Placental pericyte (primary cell): ENCODE measurements around the gene NEU4. TPM values are rescaled to one million over a fixed set of nuclear protein-coding genes. Genes with fewer than 3 reads are reported as not detected.

ENCODE experiments used
- total RNA-seq: library from RNA; depleted of rRNA; stranded (reverse); fragments of >200 nt; gene quantifications from 2 replicates; pipeline ENCODE4 v1.2.3, GENCODE V29; 2012

The NEU4 gene, protein sequence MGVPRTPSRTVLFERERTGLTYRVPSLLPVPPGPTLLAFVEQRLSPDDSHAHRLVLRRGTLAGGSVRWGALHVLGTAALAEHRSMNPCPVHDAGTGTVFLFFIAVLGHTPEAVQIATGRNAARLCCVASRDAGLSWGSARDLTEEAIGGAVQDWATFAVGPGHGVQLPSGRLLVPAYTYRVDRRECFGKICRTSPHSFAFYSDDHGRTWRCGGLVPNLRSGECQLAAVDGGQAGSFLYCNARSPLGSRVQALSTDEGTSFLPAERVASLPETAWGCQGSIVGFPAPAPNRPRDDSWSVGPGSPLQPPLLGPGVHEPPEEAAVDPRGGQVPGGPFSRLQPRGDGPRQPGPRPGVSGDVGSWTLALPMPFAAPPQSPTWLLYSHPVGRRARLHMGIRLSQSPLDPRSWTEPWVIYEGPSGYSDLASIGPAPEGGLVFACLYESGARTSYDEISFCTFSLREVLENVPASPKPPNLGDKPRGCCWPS
- 0.57 TPM in 1 of 2 replicates, not detected in the other for total RNA-seq

DNA sequence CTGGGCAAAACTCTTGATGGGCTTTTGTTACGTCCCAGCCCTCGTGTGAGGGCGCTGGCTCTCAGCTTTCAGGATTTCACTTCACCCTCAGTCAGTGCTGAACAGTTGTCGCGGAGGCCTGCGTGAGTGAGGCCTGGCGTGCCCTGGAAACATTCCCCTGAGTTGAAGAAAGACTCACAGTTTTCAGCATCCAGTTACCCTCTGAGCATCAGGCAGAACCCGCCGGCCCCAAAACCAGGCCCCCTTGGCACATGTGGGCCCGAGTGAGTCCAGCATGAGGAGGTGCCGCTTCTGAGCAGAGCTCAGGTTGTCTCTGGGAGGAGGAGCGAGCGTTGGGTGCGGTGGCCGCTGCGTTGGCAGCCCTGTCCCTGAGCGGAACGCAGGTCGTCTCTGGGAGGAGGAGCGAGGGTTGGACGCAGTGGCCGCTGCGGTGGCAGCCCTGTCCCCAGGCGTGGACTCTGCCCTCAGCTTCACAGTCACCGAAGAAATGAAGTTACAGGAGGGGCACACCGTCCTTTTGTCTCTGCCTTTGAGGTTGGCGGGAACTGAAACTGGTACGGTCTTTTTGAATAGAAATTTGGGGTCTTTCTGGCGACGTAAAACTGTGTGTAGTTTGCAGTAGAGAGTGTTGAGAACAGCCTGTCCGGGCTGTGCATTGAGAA is at the start of gene NEU4:
TSS of gene NEU4 (plus strand) at position 473 of the 662 bp plus-strand sequence. CDS start 5,292 bp downstream, outside the sequence.

DNA sequence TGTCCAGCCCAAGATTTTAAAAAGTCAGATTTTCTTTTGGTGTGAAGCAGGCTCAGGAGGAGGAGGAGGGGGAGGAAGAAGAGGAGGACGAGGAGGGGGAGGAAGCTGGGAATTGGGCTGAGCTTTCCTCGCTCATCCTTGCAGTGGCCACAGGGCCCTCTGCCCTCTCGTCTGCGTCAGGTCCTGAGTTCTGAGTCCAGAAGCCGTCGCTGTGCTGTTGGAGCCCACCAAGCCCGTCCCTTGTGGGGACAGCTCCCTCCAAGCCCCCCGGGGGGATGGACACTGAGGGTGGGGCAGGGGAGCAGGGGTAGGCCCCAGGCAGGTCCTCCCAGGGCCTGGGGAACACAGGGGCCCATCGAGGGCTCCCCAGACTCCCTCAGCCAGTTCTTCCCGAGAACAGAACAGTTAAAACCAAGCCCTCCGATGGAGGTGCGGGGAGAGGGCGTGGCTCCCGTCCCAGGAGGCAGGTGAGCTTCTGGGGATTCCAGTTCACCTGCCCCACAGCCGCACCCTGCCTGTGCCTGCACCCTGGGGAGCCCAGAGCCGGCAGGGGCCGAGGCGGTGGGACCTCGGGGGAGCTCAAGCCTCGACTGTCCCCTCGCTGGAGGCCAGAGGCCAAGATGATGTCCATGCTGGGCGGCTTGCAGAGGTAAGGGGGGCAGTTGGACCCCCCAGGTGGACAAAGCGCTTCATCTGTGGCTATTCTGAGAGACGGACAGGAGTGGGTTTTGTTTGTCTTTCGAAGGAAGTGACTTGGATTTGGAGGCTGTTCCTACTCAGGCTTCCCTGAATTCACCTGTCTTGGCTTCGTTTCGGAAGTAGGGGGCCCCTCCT is 32.4 kb upstream of the NEU4 start, which contains the start of gene GAL3ST2:
TSS of gene GAL3ST2 (plus strand) at position 487 of the 834 bp plus-strand sequence. CDS start at position 621, 134 bp downstream.

DNA sequence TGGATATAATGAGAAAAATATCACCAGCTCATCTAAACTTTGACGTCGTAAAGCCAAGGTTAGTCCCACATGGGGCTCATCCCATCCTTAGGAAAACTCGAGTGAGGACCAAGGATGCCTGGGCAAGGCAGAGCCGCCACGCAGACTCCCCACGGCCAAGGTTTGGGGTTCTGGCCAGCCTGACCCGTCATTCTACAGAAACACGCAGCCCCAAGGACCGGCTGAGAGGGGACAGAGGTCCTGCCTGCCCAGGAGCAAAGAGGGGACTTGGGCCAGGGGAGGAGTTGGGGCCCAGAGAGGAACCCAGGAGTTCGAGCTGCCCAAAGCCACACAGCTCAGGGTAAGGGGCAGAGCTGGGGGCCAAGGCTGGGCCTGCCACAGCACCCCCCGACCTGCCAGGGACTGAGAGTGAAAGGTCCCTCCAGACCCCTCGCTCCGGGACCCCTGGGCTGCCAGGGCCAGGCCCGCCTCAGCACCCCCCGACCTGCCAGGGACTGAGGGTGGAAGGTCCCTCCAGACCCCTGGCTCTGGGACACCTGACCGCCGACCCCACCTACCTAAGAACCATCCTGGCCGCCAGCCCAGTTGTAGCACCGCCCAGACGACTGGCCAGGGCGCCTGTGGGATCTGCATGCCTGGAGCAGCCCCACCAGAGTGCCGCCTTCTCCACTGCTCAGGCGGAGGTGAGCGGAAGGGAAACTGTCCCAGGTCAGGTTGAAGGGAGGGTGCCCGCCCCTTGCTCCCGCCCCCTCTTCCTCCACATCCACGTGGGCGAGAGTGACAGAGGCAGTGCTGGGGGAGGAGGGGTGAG is 49.4 kb downstream of the NEU4 start, which contains the start of gene PDCD1:
TSS of gene PDCD1 (minus strand) at position 689 of the 811 bp plus-strand sequence. CDS start at position 633, 56 bp downstream.

Other genes with a start within 250 kb of the NEU4 start
- gene THAP4, start 172.0 kb upstream of the NEU4 start, total RNA-seq, result 50.8 and 62.6 TPM in 2 replicates
- 61.7 and 72.2 TPM in 2 replicates for gene ATG4B, start 171.5 kb upstream of the NEU4 start, total RNA-seq
- gene DTYMK, start 122.4 kb upstream of the NEU4 start, total RNA-seq, result 7.4 and 58.7 TPM in 2 replicates
- gene ING5, start 107.2 kb upstream of the NEU4 start, total RNA-seq, result 12.7 and 18.8 TPM in 2 replicates
- gene D2HGDH, start 74.6 kb upstream of the NEU4 start, total RNA-seq, result 15.8 and 22.8 TPM in 2 replicates
- gene GAL3ST2, start 32.4 kb upstream of the NEU4 start, total RNA-seq, result 0.14 TPM in 1 of 2 replicates, not detected in the other
- gene PDCD1, start 49.7 kb downstream of the NEU4 start, total RNA-seq, result not detected in 2 replicates
- gene RTP5, start 60.5 kb downstream of the NEU4 start, total RNA-seq, result not detected in 2 replicates